ENCODE data around the gene DNMT1. TPM values are rescaled to one million over a fixed set of nuclear protein-coding genes. Genes with fewer than 3 reads are reported as not detected.

Gene DNMT1
- total RNA-seq, 6 experiments from 2014 or later: 12.6 to 37.3 (median 24.4) TPM

DNA sequence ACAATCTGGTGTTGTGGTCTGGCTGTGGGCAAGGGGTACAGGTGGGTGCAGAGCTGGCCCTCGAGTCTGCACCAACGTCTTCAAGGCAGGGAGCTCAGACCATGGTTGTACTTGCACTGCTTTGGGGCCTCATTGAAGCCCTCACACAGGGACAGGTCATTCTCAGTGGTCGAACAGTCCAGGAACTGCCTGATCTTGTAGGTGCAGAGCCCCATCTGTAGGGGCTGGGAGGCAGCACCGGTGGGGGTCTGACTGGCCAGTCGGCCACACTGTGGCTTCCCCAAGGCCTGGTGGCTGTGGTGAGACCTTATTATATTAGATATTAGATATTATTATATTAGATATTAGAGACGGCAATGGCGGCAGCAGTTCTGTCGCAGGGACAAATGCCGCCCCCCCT lies 22.3 kb upstream of the DNMT1 start:
- WGBS (ENCODE audit: insufficient coverage, low coverage, low lambda C conversion rate, missing lambda C conversion rate): 100% methylated on average over 1 of the region's 9 CpGs
- Histone ChIP-seq H3K9me3 (no peaks in the 10 kb centered on the region), H3K27me3 (no peaks in the 10 kb centered on the region), H3K4me1 (peaks cover 0 to 15% (median 0%) of the 10 kb centered on the region in 4 donors), H3K4me3 (no peak overlapping the region), H3K27ac (no peak overlapping the region), H3K36me3 (no peaks in the 10 kb centered on the region)
- no peak for DNase-seq
- ATAC-seq: no peak
- intact Hi-C loops (cut with DNase I): no loop called here
- no peak for TF ChIP-seq POLR2A (IDR thresholded peaks at IDR 0.05)
- no peak for TF ChIP-seq CTCF (IDR thresholded peaks at IDR 0.05)

DNA sequence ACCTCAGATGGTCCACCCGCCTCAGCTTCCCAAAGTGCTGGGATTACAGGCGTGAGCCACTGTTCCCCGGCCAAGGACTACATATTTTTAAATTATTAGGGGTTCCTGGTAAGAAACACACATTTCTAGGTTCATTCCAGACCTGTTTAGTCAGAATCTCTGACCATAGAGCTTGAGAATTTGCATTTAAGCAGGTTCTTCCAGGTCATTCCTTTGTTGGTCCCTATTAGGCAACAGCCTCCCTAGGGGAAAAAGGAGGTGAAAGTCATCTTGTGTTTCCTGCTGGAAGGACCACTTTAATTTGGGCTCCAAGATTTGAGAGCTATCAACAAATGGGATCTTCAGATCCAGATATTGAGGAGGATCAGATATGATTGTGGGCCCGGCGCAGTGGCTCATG lies 20.0 kb upstream of the DNMT1 start:
- no peaks in the 10 kb centered on the region for H3K9me3 ChIP-seq
- no peak overlapping the region for H3K4me3 ChIP-seq
- no peaks in the 10 kb centered on the region for H3K36me3 ChIP-seq
- intact Hi-C loops (cut with DNase I): no loop called here
- no peaks in the 10 kb centered on the region for H3K27me3 ChIP-seq
- DNase-seq (no peak), ATAC-seq (no peak)
- 100% methylated on average over 2 of the region's 5 CpGs for WGBS (ENCODE audit: insufficient coverage, low coverage, low lambda C conversion rate, missing lambda C conversion rate)
- no peak overlapping the region for H3K27ac ChIP-seq
- no peak for TF ChIP-seq POLR2A (IDR thresholded peaks at IDR 0.05)
- TF ChIP-seq CTCF (IDR thresholded peaks at IDR 0.05): no peak
- H3K4me1 ChIP-seq: peaks cover 0 to 15% (median 0%) of the 10 kb centered on the region in 4 donors

DNA sequence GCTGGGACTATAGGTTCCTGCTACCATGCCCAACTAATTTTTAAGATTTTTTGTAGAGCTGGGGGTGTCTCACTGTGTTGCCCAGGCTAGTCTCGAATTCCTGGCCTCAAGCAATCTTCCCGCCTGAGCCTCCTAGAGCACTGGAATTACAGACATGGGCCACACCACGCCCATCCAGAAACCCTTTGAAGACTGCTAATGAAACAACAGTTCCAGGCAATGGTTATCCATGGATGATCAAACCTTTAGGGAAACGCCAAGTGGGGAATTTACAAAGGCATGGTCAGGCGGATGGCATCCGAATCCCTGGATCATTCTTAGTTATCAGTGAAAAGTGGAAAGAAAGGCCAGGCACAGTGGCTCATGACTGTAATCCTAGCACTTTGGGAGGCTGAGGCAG lies 16.9 kb upstream of the DNMT1 start:
- no peak for DNase-seq
- H3K4me3 ChIP-seq: no peak overlapping the region
- no peak for ATAC-seq
- H3K9me3 ChIP-seq: no peaks in the 10 kb centered on the region
- intact Hi-C loops (cut with DNase I): no loop called here
- H3K27ac ChIP-seq: no peak overlapping the region
- H3K4me1 ChIP-seq: no peaks in the 10 kb centered on the region
- 80% methylated on average over 6 of the region's 6 CpGs for WGBS (ENCODE audit: insufficient coverage, low coverage, low lambda C conversion rate, missing lambda C conversion rate)
- TF ChIP-seq CTCF (IDR thresholded peaks at IDR 0.05) (no peak), POLR2A (IDR thresholded peaks at IDR 0.05) (no peak)
- H3K27me3 ChIP-seq: no peaks in the 10 kb centered on the region
- no peaks in the 10 kb centered on the region for H3K36me3 ChIP-seq

- no peaks in the 10 kb centered on the region for H3K27me3 ChIP-seq
- intact Hi-C loops (cut with DNase I): no loop called here
- no peak overlapping the region for H3K27ac ChIP-seq
- TF ChIP-seq CTCF (IDR thresholded peaks at IDR 0.05): no peak
- TF ChIP-seq POLR2A (IDR thresholded peaks at IDR 0.05): no peak
- H3K36me3 ChIP-seq: no peaks in the 10 kb centered on the region
- ATAC-seq: no peak
- no peak overlapping the region for H3K4me3 ChIP-seq
- no peak for DNase-seq
- WGBS (ENCODE audit: insufficient coverage, low coverage, low lambda C conversion rate, missing lambda C conversion rate): 67% methylated on average over 3 of the region's 4 CpGs
- H3K9me3 ChIP-seq: no peaks in the 10 kb centered on the region
- no peaks in the 10 kb centered on the region for H3K4me1 ChIP-seq
Measured at GRCh38 chr19:10211061-10211460, 16.3 kb upstream of the DNMT1 start.

- DNase-seq (no peak), ATAC-seq (peak in 1 of 4 donors; percentile 16)
- 51% methylated on average over 4 of the region's 4 CpGs for WGBS (ENCODE audit: insufficient coverage, low coverage, low lambda C conversion rate, missing lambda C conversion rate)
- H3K4me3 ChIP-seq: no peak overlapping the region
- H3K27ac ChIP-seq: no peak overlapping the region
- TF ChIP-seq CTCF (IDR thresholded peaks at IDR 0.05) (no peak), POLR2A (IDR thresholded peaks at IDR 0.05) (no peak)
- intact Hi-C loops (cut with DNase I): no loop called here
- H3K27me3 ChIP-seq: no peaks in the 10 kb centered on the region
- H3K36me3 ChIP-seq: no peaks in the 10 kb centered on the region
- no peaks in the 10 kb centered on the region for H3K9me3 ChIP-seq
- H3K4me1 ChIP-seq: no peaks in the 10 kb centered on the region
Measured at GRCh38 chr19:10209315-10209714, 14.6 kb upstream of the DNMT1 start.

Measured in right lobe of liver (tissue), 6 donors.